GM19324 (cell line): Measurements from ENCODE around the gene SPRED2.

Experiments used
- ATAC-seq: cut with Tn5 transposase; IDR thresholded peaks from one replicate; pipeline ENCODE4 v1.9.1; 2021; ENCODE audit warnings: mild to moderate bottlenecking, moderate library complexity; ENCODE audit not compliant: unreplicated experiment, low FRiP score

The SPRED2 gene

GRCh38 chr2:65432227-65433190 lies at the start of gene SPRED2:
Gene SPRED2 (minus strand): TSS chr2:65432599. CDS start chr2:65431987, 612 bp downstream.
- no peak for ATAC-seq

- ATAC-seq = no peak
Measured at GRCh38 chr2:65481961-65482360, 49.6 kb upstream of the SPRED2 start.

GRCh38 chr2:65479524-65479923 lies 47.1 kb upstream of the SPRED2 start:
- ATAC-seq = no peak

GRCh38 chr2:65478498-65479135 lies 46.2 kb upstream of the SPRED2 start:
- ATAC-seq = no peak

GRCh38 chr2:65477590-65477989 lies 45.2 kb upstream of the SPRED2 start:
- ATAC-seq = no peak

- ATAC-seq = no peak
Measured at GRCh38 chr2:65476778-65477177, 44.4 kb upstream of the SPRED2 start.

GRCh38 chr2:65475000-65475399 lies 42.6 kb upstream of the SPRED2 start:
- ATAC-seq = no peak

GRCh38 chr2:65473045-65473444 lies 40.6 kb upstream of the SPRED2 start:
- no peak for ATAC-seq

- ATAC-seq = no peak
Measured at GRCh38 chr2:65471409-65471808, 39.0 kb upstream of the SPRED2 start.

- no peak for ATAC-seq
Measured at GRCh38 chr2:65466551-65466950, 34.2 kb upstream of the SPRED2 start.

GRCh38 chr2:65465857-65466256 lies 33.5 kb upstream of the SPRED2 start:
- no peak for ATAC-seq

GRCh38 chr2:65465124-65465523 lies 32.7 kb upstream of the SPRED2 start:
- ATAC-seq = no peak

GRCh38 chr2:65464604-65465003 lies 32.2 kb upstream of the SPRED2 start:
- no peak for ATAC-seq

- ATAC-seq = no peak
Measured at GRCh38 chr2:65458999-65459398, 26.6 kb upstream of the SPRED2 start.

GRCh38 chr2:65456886-65457285 lies 24.5 kb upstream of the SPRED2 start:
- no peak for ATAC-seq

GRCh38 chr2:65456064-65456463 lies 23.7 kb upstream of the SPRED2 start:
- no peak for ATAC-seq

GRCh38 chr2:65453916-65454315 lies 21.5 kb upstream of the SPRED2 start:
- ATAC-seq = no peak

- ATAC-seq = no peak
Measured at GRCh38 chr2:65452150-65452895, 19.9 kb upstream of the SPRED2 start.

- ATAC-seq = no peak
Measured at GRCh38 chr2:65450810-65451209, 18.4 kb upstream of the SPRED2 start.

- ATAC-seq = no peak
Measured at GRCh38 chr2:65450393-65450792, 18.0 kb upstream of the SPRED2 start.
